Ishikawa (cell line): ENCODE results near the gene KIAA0586.

Experiments
- CEBPB ChIP-seq: IDR thresholded peaks from 2 replicates; pipeline ENCODE4 v1.6.1; 2012
- CREB1 ChIP-seq: IDR thresholded peaks from 2 replicates; pipeline ENCODE4 v1.6.1; 2012; ENCODE audit warnings: low read depth
- EGR1 ChIP-seq: IDR thresholded peaks from 2 replicates; pipeline ENCODE4 v1.6.1; 2012
- EP300 ChIP-seq: IDR thresholded peaks from 2 replicates; pipeline ENCODE4 v1.6.1; 2012; ENCODE audit warnings: borderline replicate concordance
- FOXM1 ChIP-seq: IDR thresholded peaks from 2 replicates; pipeline ENCODE4 v1.6.1; 2012; ENCODE audit warnings: low read depth, borderline replicate concordance
- NFIC ChIP-seq: IDR thresholded peaks from 2 replicates; pipeline ENCODE4 v1.6.1; 2012
- RAD21 ChIP-seq: IDR thresholded peaks from 2 replicates; pipeline ENCODE4 v1.6.1; 2012; ENCODE audit warnings: low read depth
- TAF1 ChIP-seq: IDR thresholded peaks from 2 replicates; pipeline ENCODE4 v1.6.1; 2012; ENCODE audit warnings: low read depth, mild to moderate bottlenecking
- TCF12 ChIP-seq: IDR thresholded peaks from 2 replicates; pipeline ENCODE4 v1.6.1; 2012; ENCODE audit warnings: low read depth
- TEAD4 ChIP-seq: IDR thresholded peaks from 2 replicates; pipeline ENCODE4 v1.6.1; 2012
- YY1 ChIP-seq: IDR thresholded peaks from 2 replicates; pipeline ENCODE4 v1.6.1; 2012; ENCODE audit warnings: low read depth
- ZBTB7A ChIP-seq: IDR thresholded peaks from 2 replicates; pipeline ENCODE4 v1.6.1; 2012; ENCODE audit warnings: low read depth
- TF ChIP-seq, protein P1 (sequence below): IDR thresholded peaks from 2 replicates; pipeline ENCODE4 v1.6.1; 2012; ENCODE audit warnings: low read depth, mild to moderate bottlenecking
- TF ChIP-seq, protein P2 (sequence below): IDR thresholded peaks from 2 replicates; pipeline ENCODE4 v1.6.1; 2012
- TF ChIP-seq, protein P3 (sequence below): IDR thresholded peaks from 2 replicates; pipeline ENCODE4 v1.6.1; 2012

KIAA0586 gene

DNA sequence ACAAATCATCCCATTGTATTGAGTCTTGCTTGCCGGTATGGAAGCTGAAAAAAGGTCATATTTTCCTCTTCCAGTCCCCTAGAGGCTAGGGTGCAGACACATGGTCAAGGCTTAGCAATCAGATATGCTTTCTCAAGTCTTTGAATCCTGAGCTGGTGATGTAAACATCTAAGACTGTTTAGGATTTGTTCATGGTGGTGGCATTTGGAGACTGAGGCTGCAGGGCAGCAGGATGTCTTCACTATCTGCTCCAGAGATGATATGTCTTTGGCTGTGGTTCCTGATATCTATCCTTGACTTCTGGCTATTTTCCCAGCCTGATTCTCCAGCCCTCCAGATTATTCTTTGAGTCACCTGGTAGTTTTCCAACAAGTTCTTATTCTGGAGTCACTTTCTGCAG, 159.8 kb downstream of the KIAA0586 start:
- TF ChIP-seq YY1 = no peak
- TF ChIP-seq NFIC = no peak
- TF ChIP-seq CREB1 = no peak
- no peak for TF ChIP-seq EP300
- TF ChIP-seq, protein P1, sequence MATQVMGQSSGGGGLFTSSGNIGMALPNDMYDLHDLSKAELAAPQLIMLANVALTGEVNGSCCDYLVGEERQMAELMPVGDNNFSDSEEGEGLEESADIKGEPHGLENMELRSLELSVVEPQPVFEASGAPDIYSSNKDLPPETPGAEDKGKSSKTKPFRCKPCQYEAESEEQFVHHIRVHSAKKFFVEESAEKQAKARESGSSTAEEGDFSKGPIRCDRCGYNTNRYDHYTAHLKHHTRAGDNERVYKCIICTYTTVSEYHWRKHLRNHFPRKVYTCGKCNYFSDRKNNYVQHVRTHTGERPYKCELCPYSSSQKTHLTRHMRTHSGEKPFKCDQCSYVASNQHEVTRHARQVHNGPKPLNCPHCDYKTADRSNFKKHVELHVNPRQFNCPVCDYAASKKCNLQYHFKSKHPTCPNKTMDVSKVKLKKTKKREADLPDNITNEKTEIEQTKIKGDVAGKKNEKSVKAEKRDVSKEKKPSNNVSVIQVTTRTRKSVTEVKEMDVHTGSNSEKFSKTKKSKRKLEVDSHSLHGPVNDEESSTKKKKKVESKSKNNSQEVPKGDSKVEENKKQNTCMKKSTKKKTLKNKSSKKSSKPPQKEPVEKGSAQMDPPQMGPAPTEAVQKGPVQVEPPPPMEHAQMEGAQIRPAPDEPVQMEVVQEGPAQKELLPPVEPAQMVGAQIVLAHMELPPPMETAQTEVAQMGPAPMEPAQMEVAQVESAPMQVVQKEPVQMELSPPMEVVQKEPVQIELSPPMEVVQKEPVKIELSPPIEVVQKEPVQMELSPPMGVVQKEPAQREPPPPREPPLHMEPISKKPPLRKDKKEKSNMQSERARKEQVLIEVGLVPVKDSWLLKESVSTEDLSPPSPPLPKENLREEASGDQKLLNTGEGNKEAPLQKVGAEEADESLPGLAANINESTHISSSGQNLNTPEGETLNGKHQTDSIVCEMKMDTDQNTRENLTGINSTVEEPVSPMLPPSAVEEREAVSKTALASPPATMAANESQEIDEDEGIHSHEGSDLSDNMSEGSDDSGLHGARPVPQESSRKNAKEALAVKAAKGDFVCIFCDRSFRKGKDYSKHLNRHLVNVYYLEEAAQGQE = no peak
- TF ChIP-seq RAD21 = no peak
- TF ChIP-seq, protein P2, sequence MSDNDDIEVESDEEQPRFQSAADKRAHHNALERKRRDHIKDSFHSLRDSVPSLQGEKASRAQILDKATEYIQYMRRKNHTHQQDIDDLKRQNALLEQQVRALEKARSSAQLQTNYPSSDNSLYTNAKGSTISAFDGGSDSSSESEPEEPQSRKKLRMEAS = no peak
- no peak for TF ChIP-seq ZBTB7A
- no peak for TF ChIP-seq FOXM1
- TF ChIP-seq TAF1 = no peak
- TF ChIP-seq, protein P3, sequence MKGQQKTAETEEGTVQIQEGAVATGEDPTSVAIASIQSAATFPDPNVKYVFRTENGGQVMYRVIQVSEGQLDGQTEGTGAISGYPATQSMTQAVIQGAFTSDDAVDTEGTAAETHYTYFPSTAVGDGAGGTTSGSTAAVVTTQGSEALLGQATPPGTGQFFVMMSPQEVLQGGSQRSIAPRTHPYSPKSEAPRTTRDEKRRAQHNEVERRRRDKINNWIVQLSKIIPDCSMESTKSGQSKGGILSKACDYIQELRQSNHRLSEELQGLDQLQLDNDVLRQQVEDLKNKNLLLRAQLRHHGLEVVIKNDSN = no peak
- TF ChIP-seq CEBPB = no peak
- no peak for TF ChIP-seq EGR1

DNA sequence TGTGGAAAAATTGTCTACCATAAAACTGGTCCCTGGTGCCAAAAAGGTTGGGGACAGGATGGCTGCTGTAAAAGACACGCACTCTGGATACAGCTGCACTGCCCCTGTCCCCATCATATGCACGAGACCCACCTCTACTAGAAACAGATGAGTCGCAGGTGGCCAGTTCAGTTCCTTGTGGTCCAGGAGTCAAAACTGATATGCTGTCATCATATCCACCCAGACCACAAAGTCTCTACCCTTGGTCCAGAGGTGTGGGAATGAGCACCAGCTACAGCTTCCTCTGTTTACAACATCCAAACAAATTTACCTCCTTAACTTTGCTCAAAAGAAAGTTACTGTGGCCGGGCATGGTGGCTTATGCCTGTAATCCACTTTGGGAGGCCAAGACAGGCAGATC, 166.5 kb downstream of the KIAA0586 start:
- TF ChIP-seq NFIC (no peak), TEAD4 (no peak), TCF12 (no peak), EGR1 (no peak), EP300 (no peak), ZBTB7A (no peak), RAD21 (no peak), YY1 (no peak), TAF1 (no peak), CEBPB (no peak)
- TF ChIP-seq, protein P3 = no peak
- TF ChIP-seq, protein P1 = no peak

DNA sequence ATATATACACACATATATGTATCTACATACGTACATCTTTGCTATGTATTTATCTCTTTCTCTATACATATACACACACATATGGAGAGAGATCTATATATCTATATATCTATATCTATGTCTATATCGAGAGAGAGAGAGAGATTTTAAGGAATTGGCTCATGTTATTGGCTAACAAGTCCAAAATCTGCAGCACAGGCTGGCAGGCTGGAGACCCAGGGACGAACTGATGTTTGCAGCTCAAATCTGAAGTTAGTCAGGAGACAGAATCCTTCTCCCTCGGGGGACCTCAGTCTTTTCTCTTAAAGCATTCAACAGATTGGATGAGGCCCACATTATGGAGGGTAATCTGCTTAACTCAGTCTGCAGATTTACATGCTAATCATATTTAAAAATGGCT, 169.5 kb downstream of the KIAA0586 start:
- TF ChIP-seq YY1 = no peak
- no peak for TF ChIP-seq CEBPB
- TF ChIP-seq EGR1 = no peak
- no peak for TF ChIP-seq TEAD4
- no peak for TF ChIP-seq TCF12
- no peak for TF ChIP-seq TAF1
- TF ChIP-seq, protein P1 = no peak
- TF ChIP-seq, protein P3 = no peak
- no peak for TF ChIP-seq RAD21
- no peak for TF ChIP-seq ZBTB7A
- no peak for TF ChIP-seq NFIC

DNA sequence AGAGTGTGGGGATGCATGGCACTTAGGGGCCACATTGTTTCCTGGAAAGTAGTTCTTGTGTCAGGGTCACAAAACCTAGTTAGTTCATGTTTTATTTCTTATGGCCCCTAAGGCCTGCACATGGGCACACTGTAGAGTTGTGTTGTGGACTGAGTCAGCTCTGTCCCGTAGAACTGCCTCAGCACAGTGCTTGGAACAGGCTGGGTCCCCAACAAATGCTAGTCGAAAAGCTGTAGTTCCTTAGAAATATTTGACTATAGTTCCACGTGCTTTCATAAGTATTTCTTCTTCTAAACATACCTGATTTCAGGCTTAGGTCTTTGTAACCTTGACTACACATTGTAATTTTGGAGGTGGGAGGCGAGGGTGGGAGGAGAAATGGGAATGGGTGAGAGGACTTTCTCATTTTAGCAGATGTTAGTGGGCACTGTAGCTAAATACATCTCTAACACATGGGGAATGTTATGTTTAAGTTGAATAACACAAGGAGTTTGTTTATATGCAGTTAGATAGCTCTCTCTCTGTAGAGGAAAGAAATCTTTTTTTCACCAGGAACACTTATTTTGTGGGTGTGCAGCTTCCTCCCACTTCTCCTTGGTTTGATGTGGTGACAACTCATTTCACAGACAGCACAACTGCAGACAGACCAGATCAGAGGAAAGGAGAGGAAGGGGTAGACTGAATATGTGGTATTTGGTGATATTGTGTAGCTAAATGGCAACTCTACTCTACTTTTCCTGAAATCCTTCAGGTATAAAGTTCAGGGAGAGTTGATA, 170.7 kb downstream of the KIAA0586 start:
- no peak for TF ChIP-seq YY1
- TF ChIP-seq FOXM1 = no peak
- no peak for TF ChIP-seq CREB1
- no peak for TF ChIP-seq CEBPB
- TF ChIP-seq NFIC = no peak
- TF ChIP-seq, protein P3 = no peak
